NB4 (cell line): ENCODE data around the gene SSNA1.

Experiments used
- DNase-seq: peaks from one replicate; pipeline ENCODE4 v3.0.0; 2010; ENCODE audit warnings: low read depth
- H3K4me3 ChIP-seq: one replicate; pipeline ENCODE4 v1.5.1; 2011; ENCODE audit warnings: mild to moderate bottlenecking, low read depth, low read length, moderate library complexity
- CTCF ChIP-seq: IDR thresholded peaks from one replicate; pipeline ENCODE4 v1.5.1; 2012; ENCODE audit warnings: low read depth, low read length
- MAX ChIP-seq: IDR thresholded peaks from 2 replicates; pipeline ENCODE4 v1.6.1; 2011; ENCODE audit warnings: low read depth, low read length
- MYC ChIP-seq: IDR thresholded peaks from 2 replicates; pipeline ENCODE4 v1.6.1; 2011; ENCODE audit warnings: low read depth, low read length
- POLR2A ChIP-seq: IDR thresholded peaks from 2 replicates; pipeline ENCODE4 v1.6.1; 2011; ENCODE audit warnings: mild to moderate bottlenecking; ENCODE audit not compliant: insufficient read length; ENCODE audit errors: extremely low read depth

The SSNA1 gene

GRCh38 chr9:137160054-137160425 is 28.4 kb upstream of the SSNA1 start:
- no peak overlapping the region for H3K4me3 ChIP-seq
- TF ChIP-seq MYC (no peak), CTCF (no peak), POLR2A (no peak), MAX (no peak)
- DNase-seq, result no peak

- DNase-seq, result no peak
- TF ChIP-seq CTCF (no peak), MYC (no peak), MAX (no peak)
- H3K4me3 ChIP-seq, result no peak overlapping the region
These were observed 27.5 kb upstream of the SSNA1 start for GRCh38 chr9:137160716-137161557.

GRCh38 chr9:137161558-137162486 is 26.7 kb upstream of the SSNA1 start:
- no peak for DNase-seq
- H3K4me3 ChIP-seq, result no peak overlapping the region
- no peak for TF ChIP-seq MAX
- no peak for TF ChIP-seq POLR2A
- TF ChIP-seq CTCF, result no peak
- TF ChIP-seq MYC, result no peak

- TF ChIP-seq MYC (no peak), MAX (no peak), POLR2A (no peak), CTCF (no peak)
- no peak overlapping the region for H3K4me3 ChIP-seq
- DNase-seq, result no peak
These were observed 25.7 kb upstream of the SSNA1 start for GRCh38 chr9:137162505-137163364.

GRCh38 chr9:137163365-137163715 is 25.1 kb upstream of the SSNA1 start:
- DNase-seq, result no peak
- no peak overlapping the region for H3K4me3 ChIP-seq
- TF ChIP-seq MYC (no peak), POLR2A (no peak), MAX (no peak), CTCF (no peak)
